Sciatic nerve (tissue), 2 donors: ENCODE measurements around the gene IQGAP1. TPM values are rescaled to one million over a fixed set of nuclear protein-coding genes. Genes with fewer than 3 reads are reported as not detected.

Source experiments
- ATAC-seq: fragments of 200-7000 bp; cut with Tn5 transposase; one replicate; pipeline ENCODE4 v1.9.1; 2020; ENCODE audit warnings: mild to moderate bottlenecking, moderate library complexity
- DNase-seq: peaks from one replicate; pipeline ENCODE4 v3.0.0-alpha.2; 2020; ENCODE audit warnings: low spot score
- intact Hi-C: fragments of 100-400 bp; cut with DNase I; formaldehyde crosslinking; loops from one replicate; pipeline ENCODE4 v1.14.2; 2022
- total RNA-seq: library from RNA; stranded (reverse); fragmentation: NEBNext Ultra II Directional; extraction: Animal tissue kit (Norgen Biotek cat#: 25700); gene quantifications from one replicate; pipeline ENCODE4 v1.2.1, GENCODE V29; 2021
- donor health status: DM: no; HTN: no; CAD: no.
- donor health status: DM: no; HTN: no; CAD: no.

The IQGAP1 gene
- total RNA-seq, 1 donor from 2014 or later = 202 TPM

DNA sequence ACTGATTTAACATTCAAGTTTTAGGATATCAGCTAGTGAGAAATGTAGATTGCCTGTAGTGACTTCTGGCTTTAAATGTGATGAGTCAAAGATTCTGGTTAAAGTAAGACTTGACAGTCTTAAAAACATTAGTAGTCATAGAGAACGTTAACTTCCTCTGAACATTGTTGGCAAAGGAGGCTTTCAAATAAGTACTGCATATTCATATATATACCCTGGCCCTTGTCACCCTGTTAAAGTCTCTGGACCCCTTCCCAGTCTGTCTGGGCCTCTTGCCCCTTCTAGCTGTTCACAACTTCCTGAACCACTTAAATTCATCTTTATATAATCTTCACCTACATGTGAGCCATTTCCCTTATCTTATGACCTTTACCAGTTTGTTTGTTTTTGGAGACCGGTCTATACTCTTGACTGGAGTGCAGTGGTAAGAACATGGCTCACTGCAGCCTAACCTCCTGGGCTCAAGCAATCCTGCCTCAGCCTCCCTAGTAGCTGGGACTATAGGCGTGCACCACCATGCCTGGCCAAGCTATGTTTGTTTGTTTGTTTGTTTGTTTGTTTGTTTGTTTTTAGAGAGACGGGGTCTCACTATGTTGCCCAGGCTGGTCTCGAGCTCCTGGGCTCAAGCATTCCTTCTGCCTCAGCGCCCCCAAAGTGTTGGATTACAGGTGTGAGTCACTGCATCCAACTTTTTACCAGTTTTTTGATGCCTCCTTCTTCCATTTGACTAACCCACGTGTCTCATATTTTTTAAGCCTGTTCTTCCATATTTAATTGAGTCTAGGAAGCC lies 77.3 kb downstream of the IQGAP1 start:
- intact Hi-C loops = no loop called here
- DNase-seq = no peak
- no peak for ATAC-seq

DNA sequence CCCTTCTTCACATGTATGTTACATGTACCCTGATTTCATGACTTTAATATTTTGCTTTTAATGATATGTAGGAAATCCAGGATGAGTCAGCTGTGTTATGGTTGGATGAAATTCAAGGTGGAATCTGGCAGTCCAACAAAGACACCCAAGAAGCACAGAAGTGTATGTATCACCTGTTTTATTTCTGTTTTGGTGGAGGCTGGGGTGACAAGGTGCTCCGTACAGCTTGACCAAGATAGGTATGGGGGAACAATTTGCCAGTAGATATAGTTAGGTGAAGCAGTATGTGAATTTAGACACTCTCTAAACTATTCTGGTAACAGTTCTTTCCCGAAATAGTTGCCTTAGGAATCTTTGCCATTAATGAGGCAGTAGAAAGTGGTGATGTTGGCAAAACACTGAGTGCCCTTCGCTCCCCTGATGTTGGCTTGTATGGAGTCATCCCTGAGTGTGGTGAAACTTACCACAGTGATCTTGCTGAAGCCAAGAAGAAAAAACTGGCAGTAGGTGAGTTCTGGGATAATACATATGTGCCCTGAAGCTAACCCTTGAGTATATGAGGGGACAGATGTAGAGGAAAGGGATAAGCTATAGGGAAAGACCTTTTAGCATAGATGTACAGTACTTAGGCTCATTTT lies 78.0 kb downstream of the IQGAP1 start:
- no peak for ATAC-seq
- intact Hi-C loops = no loop called here
- no peak for DNase-seq

DNA sequence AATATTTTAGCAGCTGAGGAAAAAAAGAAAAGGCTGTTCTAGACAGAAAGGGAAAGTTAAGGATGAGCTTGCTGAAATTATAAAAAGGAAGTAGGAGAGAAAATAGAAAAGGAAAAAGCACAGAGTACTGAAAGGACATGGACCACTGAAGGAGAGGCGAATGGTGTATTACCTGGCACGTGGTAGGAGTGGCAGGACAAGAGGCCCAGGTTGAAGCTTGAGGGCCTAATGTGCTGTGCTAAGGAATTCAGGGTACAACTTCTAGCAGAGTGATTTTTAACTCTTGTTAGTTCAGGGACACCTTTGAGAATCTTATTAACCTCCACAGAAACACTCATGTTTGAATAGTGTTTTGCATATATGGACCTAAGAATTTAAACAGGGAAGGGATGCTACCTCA lies 81.7 kb downstream of the IQGAP1 start:
- ATAC-seq (no peak), DNase-seq (no peak)
- intact Hi-C loops = loop anchor here (10.0 kb wide), 1 partner anchor 105 kb away; no protein-coding TSS in a partner anchor

DNA sequence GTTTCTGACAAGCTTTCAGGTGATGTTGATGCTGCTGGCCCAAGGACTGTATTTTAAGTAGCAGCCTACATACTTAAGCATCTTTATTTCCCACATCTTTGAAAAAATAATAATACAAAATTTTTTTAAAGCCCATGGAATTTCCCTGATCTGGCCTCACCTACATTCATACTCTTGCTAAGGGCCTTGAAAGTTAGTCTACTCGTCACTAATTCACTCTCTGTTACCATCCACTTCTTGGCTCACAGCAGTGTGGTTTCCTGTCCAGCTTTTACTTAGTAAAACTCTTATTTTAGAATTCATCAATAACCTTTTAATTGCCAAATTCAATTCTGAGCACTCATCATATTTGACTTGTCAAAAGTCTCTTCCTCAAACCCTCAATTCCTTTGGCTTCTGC lies 82.4 kb downstream of the IQGAP1 start:
- ATAC-seq (no peak), DNase-seq (no peak)
- intact Hi-C loops = loop anchor here (10.0 kb wide), 1 partner anchor 106 kb away; no protein-coding TSS in a partner anchor

DNA sequence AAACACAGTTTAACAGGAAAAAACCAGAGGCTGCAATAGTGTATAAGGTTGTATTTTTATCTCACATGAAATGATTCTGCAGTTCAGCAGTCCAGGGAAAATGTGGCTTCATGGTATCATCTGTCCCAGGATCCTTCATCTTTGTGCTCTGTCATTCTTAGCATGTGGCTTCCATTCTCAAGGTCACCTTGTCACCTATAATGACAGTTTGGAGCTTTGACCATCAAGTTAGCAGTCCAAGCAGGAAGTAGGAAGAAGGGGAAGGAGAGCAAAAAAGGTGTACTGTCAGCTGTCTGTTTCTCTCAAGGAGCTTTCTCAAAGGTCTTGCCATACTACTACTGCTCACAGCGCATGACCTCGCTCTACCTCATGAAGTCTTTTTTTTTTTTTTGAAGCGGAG lies 83.1 kb downstream of the IQGAP1 start:
- ATAC-seq = no peak
- intact Hi-C loops = loop anchor here (10.0 kb wide), 1 partner anchor 106 kb away; no protein-coding TSS in a partner anchor
- DNase-seq = no peak

DNA sequence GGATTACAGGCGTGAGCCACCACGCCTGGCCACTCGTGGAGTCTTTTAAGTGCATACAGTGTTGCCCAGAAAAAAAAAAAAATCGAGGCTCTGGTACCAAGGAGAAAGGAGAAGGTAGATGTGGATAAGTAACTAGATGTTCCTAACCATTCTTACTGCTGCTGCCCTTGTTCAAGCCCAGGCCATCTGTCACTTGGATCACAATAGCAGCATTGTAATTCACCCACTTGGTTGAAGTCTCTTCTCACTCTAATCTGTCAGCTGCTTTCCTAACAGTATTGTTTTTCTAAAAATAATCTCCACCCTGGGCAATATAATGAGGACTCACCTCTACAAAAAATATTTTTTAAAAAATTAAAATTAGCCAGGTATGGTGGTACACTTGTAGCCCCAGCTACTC lies 83.7 kb downstream of the IQGAP1 start:
- intact Hi-C loops = loop anchor here (10.0 kb wide), 1 partner anchor 107 kb away; no protein-coding TSS in a partner anchor
- ATAC-seq = peak; percentile 31

DNA sequence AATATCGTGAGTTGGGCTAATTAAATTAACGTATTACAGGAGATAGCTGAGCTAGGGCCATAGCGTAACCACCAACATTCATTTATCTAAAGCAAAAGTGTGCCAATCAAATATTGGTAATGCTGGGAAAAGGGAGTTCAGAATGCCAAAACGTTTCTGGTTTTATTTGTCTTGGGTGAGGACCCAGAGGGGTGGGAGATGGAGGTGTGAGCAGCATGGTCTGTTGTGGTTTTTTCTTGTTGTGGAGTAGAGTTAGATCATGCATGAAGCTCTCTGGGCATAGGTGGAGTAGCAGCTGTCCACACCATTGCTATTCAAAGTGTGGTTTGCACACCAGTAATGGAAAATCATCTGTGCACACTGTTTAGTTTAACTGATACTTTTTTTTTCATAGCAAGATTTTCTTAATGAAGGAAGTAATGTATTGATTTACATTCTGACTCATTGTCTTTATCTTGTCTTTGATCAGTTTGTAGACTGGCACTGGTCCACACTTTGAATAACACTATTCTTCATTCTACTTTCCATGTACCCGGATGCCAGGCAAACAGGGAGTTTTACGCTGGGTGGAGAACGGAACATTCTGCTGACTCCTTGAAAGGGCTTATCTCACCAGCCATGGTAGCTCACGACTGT lies 90.9 kb downstream of the IQGAP1 start:
- ATAC-seq (no peak), DNase-seq (no peak)
- intact Hi-C loops = loop anchor here (10.0 kb wide), 1 partner anchor 114 kb away; no protein-coding TSS in a partner anchor

More for the DNA sequence above, 83.7 kb downstream of the IQGAP1 start:
- DNase-seq = no peak

DNA sequence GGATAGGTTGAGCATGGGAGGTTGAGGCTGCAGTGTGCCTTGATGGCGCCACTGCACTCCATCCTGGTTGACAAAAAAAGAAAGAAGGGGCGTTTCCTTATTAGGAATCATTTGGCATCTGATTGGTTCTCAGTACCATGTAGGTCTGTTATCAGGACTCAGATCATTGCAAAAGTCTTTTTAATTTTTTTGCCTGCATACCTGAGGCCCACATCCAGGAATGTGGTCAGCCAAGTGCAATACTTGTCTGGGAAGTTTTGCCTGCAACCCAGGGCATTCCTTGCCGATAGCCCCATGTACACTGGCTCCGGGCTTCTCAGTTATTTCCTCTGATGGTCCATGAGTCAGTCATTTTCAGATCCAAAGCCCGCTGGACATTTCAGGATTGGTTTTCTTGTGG lies 91.6 kb downstream of the IQGAP1 start:
- intact Hi-C loops = loop anchor here (5.0 to 10.0 kb wide), 2 partner anchors 115 to 152 kb away; no protein-coding TSS in a partner anchor
- ATAC-seq (no peak), DNase-seq (no peak)

DNA sequence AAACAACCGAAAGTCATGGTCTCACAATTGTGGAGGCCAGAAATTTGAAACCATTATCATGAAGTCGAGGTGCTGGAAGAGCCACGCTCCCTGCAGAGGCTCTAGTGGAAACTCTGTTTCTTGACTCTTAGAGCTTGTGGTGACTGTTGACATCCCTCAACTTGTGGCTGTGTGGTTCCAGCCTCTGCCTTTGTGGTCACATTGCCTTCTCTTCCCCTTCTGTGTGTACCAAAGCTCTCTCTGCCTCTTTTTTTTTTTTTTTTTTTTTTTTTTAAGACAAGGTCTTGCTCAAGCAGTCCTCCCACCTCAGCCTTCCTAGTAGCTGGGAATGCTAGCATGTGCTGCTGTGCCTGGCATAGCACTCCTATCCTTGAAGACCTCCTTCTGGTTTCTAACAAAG lies 93.0 kb downstream of the IQGAP1 start:
- ATAC-seq = peak; percentile 50
- DNase-seq = no peak
- intact Hi-C loops = loop anchor here (5.0 kb wide), 1 partner anchor 154 kb away; no protein-coding TSS in a partner anchor

DNA sequence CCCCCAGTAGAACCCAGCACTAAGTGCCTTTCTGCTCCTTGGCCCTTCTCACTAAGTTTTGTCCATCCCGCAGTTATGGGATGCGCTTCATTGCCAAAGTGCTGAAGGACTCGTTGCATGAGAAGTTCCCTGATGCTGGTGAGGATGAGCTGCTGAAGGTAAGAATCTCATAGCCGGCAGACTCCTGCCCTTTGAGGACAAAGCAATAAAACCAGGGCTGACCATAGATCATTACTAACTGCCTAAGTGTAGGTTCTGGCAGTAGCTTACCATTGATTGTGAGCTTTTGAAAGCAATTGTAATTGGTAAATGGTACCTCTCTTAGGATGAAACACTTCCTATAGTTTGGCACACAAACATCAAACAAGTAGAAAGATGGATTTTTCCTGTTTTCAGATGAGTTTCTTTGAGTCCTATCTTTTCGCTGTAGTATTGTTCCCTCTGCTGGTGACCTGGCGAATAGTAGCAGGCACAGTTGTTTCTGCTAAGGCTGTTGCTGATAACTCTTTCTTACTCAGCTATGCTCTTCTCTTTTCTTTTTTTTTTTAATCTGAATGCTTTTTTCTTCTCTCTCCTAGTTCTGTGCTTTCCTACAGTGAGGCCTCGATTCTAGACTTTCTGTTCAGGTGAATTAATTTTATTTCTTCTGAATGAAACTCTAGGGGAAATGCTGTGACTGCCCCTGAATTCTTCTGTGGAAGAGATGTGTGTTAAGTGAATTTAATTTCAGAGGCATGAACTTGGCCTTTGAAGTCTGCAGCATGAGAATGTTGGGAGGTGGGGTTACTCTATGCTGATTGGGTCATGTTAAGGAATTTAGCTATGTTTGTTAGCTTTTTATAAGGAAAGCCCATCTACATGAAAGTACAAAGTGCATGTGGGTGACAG lies 94.3 kb downstream of the IQGAP1 start:
- ATAC-seq (peak; percentile 83), DNase-seq (no peak)
- intact Hi-C loops = loop anchor here (5.0 kb wide), 1 partner anchor 155 kb away; no protein-coding TSS in a partner anchor

DNA sequence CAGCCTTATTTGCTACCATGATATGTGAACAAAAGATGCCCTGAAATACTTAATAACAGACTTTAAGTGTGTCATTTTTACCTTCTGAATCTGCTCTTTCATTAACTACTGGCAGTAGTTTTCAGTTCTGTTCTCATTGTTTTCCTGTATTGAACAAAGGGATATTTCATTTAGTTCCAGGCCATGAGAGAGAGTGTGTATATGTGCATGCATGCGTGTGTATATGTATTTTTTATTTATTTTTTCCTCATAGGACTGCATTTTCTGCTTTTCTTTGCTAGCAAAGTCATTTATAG lies 94.9 kb downstream of the IQGAP1 start:
- intact Hi-C loops = loop anchor here (5.0 kb wide), 1 partner anchor 156 kb away; no protein-coding TSS in a partner anchor

DNA sequence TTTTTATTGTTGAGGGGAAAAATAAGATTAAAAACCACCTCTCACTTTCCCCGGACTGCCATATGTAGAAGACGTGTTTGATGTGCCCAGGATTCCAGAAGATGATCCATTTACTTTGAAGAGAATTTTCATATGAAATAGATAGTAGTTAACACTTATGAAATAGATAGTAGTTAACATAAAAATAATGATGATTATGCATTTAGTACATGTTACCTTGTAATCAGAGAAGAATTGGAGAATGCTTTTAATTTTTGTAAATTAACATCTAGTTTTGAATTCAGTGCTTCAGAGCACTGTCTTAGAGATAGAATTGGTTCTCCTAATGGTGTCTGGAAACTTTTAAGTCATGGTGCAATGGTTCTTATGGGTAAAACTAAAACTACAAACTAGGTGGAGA lies 95.6 kb downstream of the IQGAP1 start:
- DNase-seq = no peak
- ATAC-seq = no peak
- intact Hi-C loops = loop anchor here (5.0 kb wide), 1 partner anchor 156 kb away; no protein-coding TSS in a partner anchor

More for the DNA sequence above, 94.9 kb downstream of the IQGAP1 start:
- no peak for DNase-seq
- no peak for ATAC-seq

DNA sequence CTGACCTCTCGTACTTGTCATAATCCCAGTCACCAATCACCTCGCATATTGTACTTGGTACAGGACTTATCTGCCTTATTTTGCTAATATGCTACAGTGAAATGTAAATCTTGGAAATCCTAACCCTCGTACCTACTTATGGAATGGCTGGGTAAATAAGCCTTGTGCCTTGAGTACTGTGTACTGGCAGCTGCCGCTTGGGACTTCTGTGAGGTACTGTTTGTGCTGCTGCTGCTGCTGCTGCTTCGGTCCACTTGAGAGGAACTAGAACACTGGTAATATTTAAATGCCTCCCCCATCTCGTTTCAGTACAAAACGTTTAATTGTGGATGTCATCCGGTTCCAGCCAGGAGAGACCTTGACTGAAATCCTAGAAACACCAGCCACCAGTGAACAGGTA lies 99.1 kb downstream of the IQGAP1 start:
- DNase-seq (no peak), ATAC-seq (no peak)
- intact Hi-C loops = no loop called here

DNA sequence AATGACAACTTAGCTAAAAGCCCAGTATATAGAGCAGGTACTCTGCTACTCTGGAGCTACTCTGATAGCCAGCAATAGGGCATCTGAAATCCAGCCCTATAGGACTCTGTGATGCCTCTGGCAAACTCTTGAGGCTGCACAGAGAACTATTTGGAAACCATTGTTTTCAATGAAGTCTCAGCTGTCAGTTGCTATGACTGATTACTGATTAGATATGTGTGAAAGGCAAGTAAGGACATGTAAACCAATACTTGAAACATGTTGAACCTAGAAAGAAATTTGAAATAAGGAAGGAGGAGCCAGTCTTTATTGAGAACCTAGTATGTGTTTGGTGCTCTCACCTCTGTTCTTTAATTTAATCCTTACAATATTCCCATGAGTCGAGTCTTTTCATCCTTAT lies 101.5 kb downstream of the IQGAP1 start:
- DNase-seq = no peak
- intact Hi-C loops = no loop called here
- no peak for ATAC-seq

DNA sequence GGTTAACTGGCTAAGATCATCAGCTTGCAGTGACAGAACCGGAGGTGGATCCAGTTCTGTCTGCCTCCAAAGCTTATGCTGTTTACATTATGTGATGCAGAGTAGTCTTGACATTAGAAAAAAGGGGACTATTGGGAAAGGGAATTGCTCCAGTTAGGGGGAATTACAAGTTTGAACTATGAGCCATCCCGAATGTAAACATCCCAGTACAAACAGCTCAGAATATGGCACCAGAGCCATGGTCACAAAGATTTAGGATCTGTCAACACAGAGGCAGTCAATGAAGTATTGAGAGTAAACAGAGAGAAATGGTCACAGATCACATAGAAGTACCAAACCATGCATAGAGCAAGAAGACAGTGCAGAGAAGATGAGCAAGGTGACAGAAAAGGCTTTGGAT lies 101.9 kb downstream of the IQGAP1 start:
- no peak for ATAC-seq
- intact Hi-C loops = no loop called here

DNA sequence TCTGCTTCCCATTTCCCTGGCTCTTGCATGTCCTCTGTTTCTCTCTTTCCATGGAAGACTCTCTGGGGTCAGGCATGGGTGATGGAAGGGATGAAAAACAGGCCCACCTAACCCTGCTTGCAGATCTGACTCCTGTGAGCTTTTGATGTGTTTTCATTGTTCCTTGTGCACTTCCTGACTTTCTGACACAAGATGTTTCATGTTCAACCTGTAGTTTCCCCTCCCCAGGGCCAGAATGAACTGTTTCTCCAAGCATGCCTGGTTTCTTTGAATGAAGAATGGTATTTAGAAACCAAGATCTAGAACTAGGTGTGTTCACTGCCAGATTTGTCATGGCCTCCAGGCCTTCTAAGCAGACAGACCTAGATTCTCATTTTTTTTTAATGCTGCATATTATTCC lies 105.6 kb downstream of the IQGAP1 start:
- no peak for DNase-seq
- intact Hi-C loops = no loop called here
- ATAC-seq = no peak

More for the DNA sequence above, 101.9 kb downstream of the IQGAP1 start:
- DNase-seq = no peak

DNA sequence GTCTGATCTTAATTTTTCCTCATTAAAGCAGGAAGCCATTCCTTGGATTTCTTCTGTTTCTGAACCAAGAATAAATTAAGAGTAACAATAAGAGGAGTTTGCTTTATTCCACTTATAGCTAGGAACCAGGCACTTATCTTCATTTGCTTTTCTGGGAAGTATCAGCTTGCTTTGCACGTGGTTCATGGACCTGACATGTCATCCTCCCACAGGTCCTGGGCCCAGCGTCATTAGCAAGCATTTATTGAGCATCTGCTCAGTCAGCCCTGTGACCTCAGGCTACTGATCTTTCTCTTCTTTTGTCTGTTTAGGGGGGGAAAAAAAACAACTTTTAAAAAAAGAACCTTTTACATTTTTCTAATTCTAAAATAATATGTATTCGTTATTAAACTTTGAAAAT lies 107.0 kb downstream of the IQGAP1 start:
- ATAC-seq (no peak), DNase-seq (no peak)
- intact Hi-C loops = no loop called here

DNA sequence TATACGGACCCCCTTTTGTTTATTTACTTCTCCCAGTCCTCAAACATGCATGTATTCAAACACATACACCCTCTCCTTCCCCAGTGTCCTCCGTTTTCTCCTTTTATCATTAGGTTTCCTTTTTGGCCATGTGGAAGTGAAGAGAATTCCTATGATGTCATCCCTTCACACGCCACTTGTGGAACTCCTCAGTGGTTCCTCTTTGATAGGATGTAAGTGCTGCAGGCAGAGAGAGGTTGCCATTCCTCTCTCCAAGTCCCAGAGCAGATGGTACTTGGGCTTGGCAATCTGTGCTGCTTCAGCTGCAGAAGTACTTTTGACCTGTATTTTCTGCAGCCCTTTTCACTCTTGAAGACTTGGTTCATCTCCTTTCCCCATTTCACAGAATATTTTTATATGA lies 108.7 kb downstream of the IQGAP1 start:
- intact Hi-C loops = no loop called here
- DNase-seq (no peak), ATAC-seq (no peak)

DNA sequence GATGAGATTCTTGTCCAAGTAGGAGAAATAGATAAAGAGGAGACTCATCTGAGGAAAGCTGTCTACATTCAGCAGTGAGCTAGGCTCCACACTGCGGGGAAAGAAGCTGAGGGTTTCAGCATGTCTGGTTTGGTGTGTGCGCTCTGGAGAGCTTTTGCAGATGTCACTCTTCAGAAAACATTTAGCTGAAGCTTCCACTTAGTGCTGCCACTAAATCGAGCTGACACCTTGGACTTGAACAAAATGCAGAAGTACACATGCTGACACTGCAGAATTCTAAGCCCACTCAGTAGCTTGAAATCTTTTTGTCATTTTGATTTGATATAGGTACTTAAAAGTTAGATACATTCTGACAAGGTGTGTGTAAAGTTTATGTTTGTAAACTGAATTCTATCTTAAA lies 109.3 kb downstream of the IQGAP1 start:
- ATAC-seq = no peak

More for the DNA sequence above, 109.3 kb downstream of the IQGAP1 start:
- intact Hi-C loops = no loop called here
- no peak for DNase-seq
